IMR-90 (cell line): ENCODE results near the gene THRAP3.

Experiments used
- CTCF ChIP-seq: conservative IDR thresholded peaks from 2 replicates; pipeline ENCODE4 v1.5.1; 2012; ENCODE audit warnings: mild to moderate bottlenecking, low read depth, low read length, improper control_type of control experiment
- RAD21 ChIP-seq: IDR thresholded peaks from 2 replicates; pipeline ENCODE4 v1.6.1; 2012; ENCODE audit warnings: low read length, improper control_type of control experiment
- RFX5 ChIP-seq: IDR thresholded peaks from 2 replicates; pipeline ENCODE4 v1.8.0; 2012; ENCODE audit warnings: low read depth, mild to moderate bottlenecking, low read length, moderate library complexity

- no peak for TF ChIP-seq RFX5
- no peak for TF ChIP-seq CTCF
- no peak for TF ChIP-seq RAD21
Observed at GRCh38 chr1:36298640-36299039, 74.4 kb downstream of the THRAP3 start.
